Common myeloid progenitor, CD34-positive (primary cell): Measurements from ENCODE around the gene RIPOR3.
"Not testable (repeated sequence)": the region's sequence is repeated elsewhere in the genome, so short reads cannot be mapped to it uniquely, and the experiment has no call there.

Experiments used
- CTCF ChIA-PET: fragments of 350-600 bp; sonication (Branson Sonifier 250); formaldehyde crosslinking; loops from one replicate; lab custom pipeline; 2021; ENCODE audit warnings: antibody characterized with exemption; lab: Charles Lee
- POLR2A ChIA-PET: fragments of 350-600 bp; sonication (Branson Sonifier 250); formaldehyde crosslinking; loops from one replicate; lab custom pipeline; 2021; ENCODE audit warnings: antibody characterized with exemption; lab: Charles Lee
- DNase-seq, 3 donors: peaks; one replicate each; pipeline versions ENCODE4 v3.0.0 to v3.0.0-alpha.2; 2013
- H3K27ac ChIP-seq, 2 experiments: 1 replicate in 1 of 2; 2 replicates in 1 of 2; pipeline ENCODE4 v1.7.0; 2013; ENCODE audit warnings: inconsistent platforms in 2 of 2, low read length in 2 of 2, mild to moderate bottlenecking in 2 of 2, low read depth in 1 of 2, moderate library complexity in 1 of 2; ENCODE audit not compliant: severe bottlenecking in 2 of 2, insufficient read depth in 1 of 2, poor library complexity in 1 of 2
- H3K27me3 ChIP-seq, 5 experiments: replicated peaks in 2 of 5; 1 replicate in 3 of 5; 2 replicates in 2 of 5; pipeline versions ENCODE4 v1.6.1 to v1.7.0; 2013; ENCODE audit warnings: low read length in 4 of 5, mild to moderate bottlenecking in 2 of 5, moderate library complexity in 2 of 5, inconsistent platforms in 1 of 5; ENCODE audit not compliant: insufficient read depth in 5 of 5, control insufficient read depth in 4 of 5
- H3K36me3 ChIP-seq, 4 experiments: 1 replicate in 2 of 4; 2 replicates in 2 of 4; pipeline versions ENCODE4 v1.6.1 to v1.7.0; 2013; ENCODE audit warnings: low read length in 3 of 4, control low read depth in 1 of 4, mild to moderate bottlenecking in 1 of 4; ENCODE audit not compliant: control insufficient read depth in 4 of 4, insufficient read depth in 4 of 4
- H3K4me1 ChIP-seq, 4 experiments: 1 replicate in 3 of 4; 2 replicates in 1 of 4; pipeline versions ENCODE4 v1.6.1 to v1.7.1; 2013; ENCODE audit warnings: low read length in 3 of 4, mild to moderate bottlenecking in 3 of 4, control low read depth in 1 of 4, inconsistent platforms in 1 of 4, moderate library complexity in 1 of 4; ENCODE audit not compliant: control insufficient read depth in 4 of 4, insufficient read depth in 4 of 4; ENCODE audit errors: control extremely low read depth in 1 of 4
- H3K4me3 ChIP-seq, 7 experiments: 1 replicate in 4 of 7; 2 replicates in 3 of 7; pipeline versions ENCODE4 v1.5.1 to v1.7.0; 2013; ENCODE audit warnings: mild to moderate bottlenecking in 7 of 7, low read length in 6 of 7, moderate library complexity in 6 of 7, inconsistent platforms in 2 of 7, low read depth in 2 of 7, control low read depth in 1 of 7; ENCODE audit not compliant: insufficient read depth in 4 of 7, control insufficient read depth in 1 of 7; ENCODE audit errors: extremely low read depth in 1 of 7
- H3K9me3 ChIP-seq, 5 experiments: 1 replicate in 4 of 5; 2 replicates in 1 of 5; pipeline versions ENCODE4 v1.6.1 to v1.7.1; 2013; ENCODE audit warnings: low read length in 4 of 5, mild to moderate bottlenecking in 2 of 5, inconsistent platforms in 1 of 5, low read depth in 1 of 5, moderate library complexity in 1 of 5; ENCODE audit not compliant: control insufficient read depth in 4 of 5, insufficient read depth in 2 of 5; ENCODE audit errors: control extremely low read depth in 1 of 5
- WGBS: methylation state at CpG from one replicate; pipeline ENCODE4 v1.1.5; 2013; ENCODE audit not compliant: insufficient coverage; 5-methylcytosine and 5-hydroxymethylcytosine counted together

The RIPOR3 gene

DNA sequence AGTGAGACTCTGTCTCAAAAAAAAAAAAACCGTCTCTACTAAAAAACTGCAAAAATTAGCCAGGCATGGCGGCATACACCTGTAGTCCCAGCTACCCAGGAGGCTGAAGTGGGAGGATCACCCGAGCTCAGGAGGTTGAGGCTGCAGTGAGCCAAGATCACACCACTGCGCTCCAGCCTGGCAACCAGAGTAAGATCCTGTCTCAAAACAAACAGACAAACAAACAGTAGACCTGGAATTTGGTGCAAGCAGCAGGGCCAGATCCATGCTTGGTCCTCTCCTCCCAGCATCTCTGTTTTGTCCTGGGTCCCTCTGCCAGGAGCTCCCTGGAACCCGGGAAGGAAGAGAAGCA lies 11.6 kb downstream of the RIPOR3 start:
- no peak for DNase-seq
- Histone ChIP-seq H3K4me3 (no peak overlapping the region), H3K36me3 (peaks cover 0 to 3% (median 0%) of the 10 kb centered on the region in 4 experiments), H3K27me3 (no peaks in the 10 kb centered on the region), H3K27ac (no peak overlapping the region), H3K4me1 (peaks cover 0 to 12% (median 0%) of the 10 kb centered on the region in 4 experiments), H3K9me3 (no peaks in the 10 kb centered on the region)
- WGBS = 57% methylated on average over 3 of the region's 5 CpGs
- ChIA-PET POLR2A (interaction anchor here (1.0 kb wide), 1 partner anchor 18 kb away, joined by 3 read pairs; no protein-coding TSS in a partner anchor), CTCF (interaction anchor here (0.6 kb wide), 1 partner anchor 71 kb away, joined by 3 read pairs; no protein-coding TSS in a partner anchor)

DNA sequence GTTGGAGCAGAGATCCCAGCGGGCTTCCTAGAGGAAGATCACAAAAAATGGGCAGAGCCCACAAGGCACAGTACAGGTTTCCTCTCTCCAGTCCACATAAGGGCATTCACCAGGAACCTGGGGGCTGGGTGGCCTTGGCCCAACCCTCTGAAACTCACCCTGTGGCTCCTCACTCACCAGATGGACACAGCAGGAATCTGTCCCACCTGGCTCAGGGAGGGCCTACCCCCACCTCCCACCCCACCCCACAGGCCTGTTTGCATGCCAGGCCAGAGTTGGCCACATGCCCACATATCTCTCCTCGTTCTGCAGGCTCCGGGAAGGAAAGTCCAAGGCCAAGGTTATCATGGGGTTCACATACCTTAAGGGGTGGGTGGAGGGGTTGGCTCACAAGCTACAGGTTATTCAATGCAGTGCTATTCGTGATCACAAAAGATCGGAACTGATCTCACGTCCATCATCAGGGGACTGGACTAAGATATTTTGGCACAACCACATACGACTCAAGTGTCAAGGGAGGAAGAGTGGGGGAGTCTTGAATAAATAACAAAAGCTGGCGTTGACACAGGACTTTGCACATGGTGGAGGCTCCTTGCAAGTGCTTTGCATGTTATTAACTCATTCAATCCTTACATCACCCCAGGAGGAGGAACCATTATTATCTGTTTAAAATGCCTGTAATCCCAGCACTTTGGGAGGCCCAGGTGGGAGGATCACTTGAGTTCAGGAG lies 13.0 kb downstream of the RIPOR3 start:
- no peak overlapping the region for H3K4me3 ChIP-seq
- WGBS = 89% methylated on average over 7 of the region's 8 CpGs
- ChIA-PET POLR2A (no interaction called here), CTCF (interaction anchor here (1.5 kb wide), 1 partner anchor 11 kb away, joined by 5 read pairs; no protein-coding TSS in a partner anchor)
- H3K27ac ChIP-seq = no peak overlapping the region
- DNase-seq = no peak
- no peaks in the 10 kb centered on the region for H3K9me3 ChIP-seq
- H3K36me3 ChIP-seq = no peaks in the 10 kb centered on the region
- no peaks in the 10 kb centered on the region for H3K27me3 ChIP-seq
- peaks cover 0 to 12% (median 0%) of the 10 kb centered on the region in 4 experiments for H3K4me1 ChIP-seq

DNA sequence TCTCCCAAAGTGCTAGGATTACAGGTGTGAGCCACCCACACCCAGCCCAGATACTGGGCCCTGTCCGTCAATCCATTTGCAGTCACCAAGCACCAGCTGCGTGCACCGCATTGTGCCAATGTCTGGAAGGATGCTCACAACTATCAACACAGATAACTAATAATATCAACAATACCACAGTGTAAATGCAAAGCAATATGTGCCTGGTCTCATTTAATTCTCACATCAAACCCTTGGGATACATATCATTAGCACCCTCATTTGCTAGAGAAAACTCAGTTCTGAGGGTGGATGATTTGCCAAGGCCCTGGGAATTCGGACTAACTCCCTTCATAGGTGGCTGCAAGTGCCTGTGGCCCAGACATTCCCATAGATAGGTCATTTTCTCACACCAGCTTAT lies 14.5 kb downstream of the RIPOR3 start:
- no peaks in the 10 kb centered on the region for H3K27me3 ChIP-seq
- WGBS = 97% methylated on average over 4 of the region's 4 CpGs
- no peak for DNase-seq
- POLR2A ChIA-PET = no interaction called here
- CTCF ChIA-PET = no interaction called here
- no peak overlapping the region for H3K4me3 ChIP-seq
- no peaks in the 10 kb centered on the region for H3K36me3 ChIP-seq
- no peak overlapping the region for H3K27ac ChIP-seq
- peaks cover 0 to 12% (median 0%) of the 10 kb centered on the region in 4 experiments for H3K4me1 ChIP-seq
- no peaks in the 10 kb centered on the region for H3K9me3 ChIP-seq

DNA sequence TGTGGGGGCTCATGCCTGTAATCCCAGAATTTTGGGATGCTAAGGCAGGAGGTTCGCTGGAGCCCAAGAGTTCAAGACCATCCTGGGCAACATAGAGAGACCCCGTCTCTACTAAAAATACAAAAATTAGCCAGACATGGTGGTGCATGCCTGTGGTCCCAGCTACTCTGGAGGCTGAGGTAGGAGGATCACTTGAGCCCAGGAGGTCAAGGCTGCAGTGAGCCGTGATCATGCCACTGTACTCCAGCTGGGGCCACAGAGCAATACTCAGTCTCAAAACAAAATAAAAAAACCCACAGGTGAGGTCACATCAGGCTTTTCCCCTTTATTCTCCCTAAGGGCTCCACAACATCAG lies 15.0 kb downstream of the RIPOR3 start:
- H3K4me1 ChIP-seq = not testable (repeated sequence)

DNA sequence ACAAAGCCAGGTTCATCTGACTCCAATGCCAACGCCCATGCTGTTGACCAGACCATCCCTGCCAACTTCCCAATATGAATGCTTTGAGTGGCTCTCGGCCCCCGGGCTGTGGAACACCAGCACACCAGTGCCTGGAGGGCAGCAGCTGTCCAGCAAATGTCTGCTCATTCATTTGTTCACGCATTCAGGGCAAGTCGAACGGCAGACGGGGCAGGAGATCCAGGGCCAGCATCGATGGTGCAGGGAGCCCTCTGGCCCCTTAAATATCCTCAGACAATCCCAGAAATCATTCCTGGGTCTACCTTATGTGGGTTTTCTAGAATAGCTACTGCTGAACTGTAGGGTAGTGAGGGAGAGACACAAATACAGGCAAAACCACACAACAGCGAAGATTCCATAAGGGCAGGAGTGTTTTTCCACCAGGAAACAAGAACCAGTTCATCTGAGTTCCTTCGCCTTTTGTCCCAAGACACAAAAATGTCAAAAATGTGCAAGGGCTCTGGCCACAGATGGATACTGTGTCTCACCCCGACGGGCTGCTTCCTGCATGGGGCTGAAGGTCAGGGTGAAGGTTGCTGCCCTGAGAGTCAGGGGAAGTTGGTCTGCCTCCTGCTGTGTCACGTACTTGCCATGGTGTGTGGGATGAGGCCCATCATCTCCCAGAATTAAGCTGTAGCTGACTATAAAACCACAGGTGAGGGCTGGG lies 15.5 kb downstream of the RIPOR3 start:
- ChIA-PET POLR2A (no interaction called here), CTCF (no interaction called here)
- Histone ChIP-seq H3K4me3 (no peak overlapping the region), H3K27me3 (no peaks in the 10 kb centered on the region), H3K27ac (no peak overlapping the region), H3K4me1 (peaks cover 0 to 6% (median 0%) of the 10 kb centered on the region in 4 experiments), H3K36me3 (no peaks in the 10 kb centered on the region), H3K9me3 (no peaks in the 10 kb centered on the region)
- DNase-seq = no peak
- 75% methylated on average over 10 of the region's 13 CpGs for WGBS

More for the DNA sequence above, 15.0 kb downstream of the RIPOR3 start:
- H3K9me3 ChIP-seq, H3K27ac ChIP-seq, H3K36me3 ChIP-seq, H3K27me3 ChIP-seq, POLR2A ChIA-PET, DNase-seq, CTCF ChIA-PET, H3K4me3 ChIP-seq: not testable (repeated sequence)
- WGBS = 100% methylated on average over 2 of the region's 3 CpGs

DNA sequence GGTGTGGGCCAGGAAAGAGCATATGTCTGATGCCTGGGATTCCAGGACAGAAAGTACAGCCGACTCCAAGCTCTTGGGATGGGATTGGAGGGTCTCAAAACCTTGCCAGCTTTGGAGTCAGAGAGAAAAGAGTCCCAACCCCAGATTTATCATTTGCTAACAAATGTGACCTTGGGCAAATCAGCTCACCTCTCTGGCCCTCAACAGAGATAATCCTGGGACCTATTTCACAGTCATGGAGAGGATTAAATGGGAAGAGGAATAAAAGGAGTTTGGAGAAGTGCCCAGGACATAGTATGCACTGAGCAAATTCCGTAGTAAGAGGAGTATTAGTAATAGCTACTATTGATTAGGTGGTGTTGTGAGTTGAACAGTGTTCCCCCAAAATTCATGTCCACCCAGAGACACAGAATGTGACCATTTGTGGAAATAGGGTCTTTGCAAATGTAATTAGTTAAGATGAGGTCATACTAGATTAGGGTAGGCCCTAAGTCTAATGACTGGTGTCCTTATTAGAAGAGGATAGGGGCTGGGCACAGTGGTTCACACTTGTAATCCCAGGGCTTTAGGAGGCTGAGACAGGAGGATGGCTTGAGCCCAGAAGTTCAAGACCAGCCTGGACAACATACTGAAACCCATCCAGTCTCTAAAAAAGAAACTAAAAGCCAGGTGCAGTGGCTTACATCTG lies 17.1 kb downstream of the RIPOR3 start:
- WGBS = 50% methylated on average over 2 of the region's 2 CpGs
- no peak for DNase-seq
- Histone ChIP-seq H3K4me1 (peaks cover 0 to 6% (median 0%) of the 10 kb centered on the region in 4 experiments), H3K27ac (no peak overlapping the region), H3K4me3 (no peak overlapping the region), H3K36me3 (no peaks in the 10 kb centered on the region), H3K9me3 (no peaks in the 10 kb centered on the region), H3K27me3 (no peaks in the 10 kb centered on the region)
- POLR2A ChIA-PET = no interaction called here
- CTCF ChIA-PET = interaction anchor here (1.2 to 2.4 kb wide), 2 partner anchors 14 to 41 kb away, joined by 3 to 6 read pairs; no protein-coding TSS in a partner anchor
